RKO (cell line): ENCODE results near the gene FOLR3.
"Not testable (repeated sequence)": the region's sequence is repeated elsewhere in the genome, so short reads cannot be mapped to it uniquely, and the experiment has no call there.

Experiments
- DNase-seq: peaks from one replicate; pipeline ENCODE4 v3.0.0-alpha.2; 2016; ENCODE audit warnings: low spot score

The FOLR3 gene

DNA sequence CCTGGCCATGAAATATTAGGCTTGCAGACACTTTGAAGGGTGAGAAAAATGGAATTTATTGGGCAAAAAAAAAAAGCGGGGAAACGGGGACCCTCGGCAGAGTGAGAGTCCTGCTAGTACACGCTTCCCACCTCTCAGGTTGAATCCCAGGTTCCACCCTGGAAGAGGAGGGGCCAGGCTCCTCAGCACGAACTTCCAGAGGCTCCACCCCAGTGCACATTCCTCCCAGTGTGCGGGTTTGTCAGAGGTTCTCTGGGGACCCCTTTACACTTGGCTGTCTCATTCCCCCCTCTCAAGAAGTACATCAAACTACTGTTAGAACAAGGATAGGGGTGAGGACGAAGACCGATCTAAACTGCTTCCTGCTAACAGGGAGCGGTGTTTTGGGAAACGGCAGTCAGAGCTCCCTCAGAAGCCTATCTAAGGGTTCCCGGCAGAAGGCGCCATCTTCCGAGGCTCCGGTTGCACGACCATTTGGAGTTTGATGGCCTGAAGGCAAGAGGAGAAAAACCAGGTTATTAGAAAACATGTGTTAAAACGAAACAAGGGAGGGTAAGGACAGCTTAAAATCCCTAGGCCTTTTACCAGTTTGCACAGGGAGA is 27.5 kb downstream of the FOLR3 start:
- DNase-seq, result no peak

DNA sequence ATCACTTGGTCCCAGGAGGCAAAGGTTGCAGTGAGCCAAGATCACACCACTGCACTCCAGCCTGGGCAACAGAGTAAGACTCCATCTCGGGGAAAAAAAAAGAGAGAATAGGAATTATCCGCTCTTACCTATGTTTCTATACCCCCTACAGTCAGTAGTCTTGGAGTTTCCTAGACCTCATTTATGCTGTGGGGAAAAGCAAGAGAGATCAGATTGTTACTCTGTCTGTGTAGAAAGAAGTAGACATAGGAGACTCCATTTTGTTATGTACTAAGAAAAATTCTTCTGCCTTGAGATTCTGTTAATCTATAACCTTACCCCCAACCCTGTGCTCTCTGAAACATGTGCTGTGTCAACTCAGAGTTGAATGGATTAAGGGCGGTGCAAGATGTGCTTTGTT is 28.7 kb downstream of the FOLR3 start:
- not testable (repeated sequence) for DNase-seq

DNA sequence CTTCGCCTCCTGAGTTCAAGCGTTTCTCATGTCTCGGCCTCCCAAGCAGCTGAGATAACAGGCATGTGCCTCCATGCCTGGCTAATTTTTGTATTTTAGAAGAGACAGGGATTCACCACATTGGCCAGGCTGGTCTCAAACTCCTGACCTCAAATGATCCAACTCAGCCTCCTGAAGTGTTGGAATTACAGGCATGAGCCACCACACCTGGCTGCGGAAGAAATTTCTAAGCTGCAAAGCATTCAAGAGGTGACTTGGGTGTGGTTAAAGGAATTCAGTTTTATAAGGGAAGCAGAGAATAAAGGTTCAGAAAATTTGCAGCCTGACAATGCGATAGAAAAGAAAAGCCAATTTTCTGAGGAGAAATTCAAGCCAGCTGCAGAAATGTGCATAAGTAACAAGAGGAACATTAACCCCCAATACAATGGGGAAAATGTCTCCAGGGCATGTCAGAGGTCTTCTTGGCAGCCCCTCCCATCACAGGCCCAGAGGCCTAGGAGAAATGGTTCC is 33.6 kb downstream of the FOLR3 start:
- not testable (repeated sequence) for DNase-seq

DNA sequence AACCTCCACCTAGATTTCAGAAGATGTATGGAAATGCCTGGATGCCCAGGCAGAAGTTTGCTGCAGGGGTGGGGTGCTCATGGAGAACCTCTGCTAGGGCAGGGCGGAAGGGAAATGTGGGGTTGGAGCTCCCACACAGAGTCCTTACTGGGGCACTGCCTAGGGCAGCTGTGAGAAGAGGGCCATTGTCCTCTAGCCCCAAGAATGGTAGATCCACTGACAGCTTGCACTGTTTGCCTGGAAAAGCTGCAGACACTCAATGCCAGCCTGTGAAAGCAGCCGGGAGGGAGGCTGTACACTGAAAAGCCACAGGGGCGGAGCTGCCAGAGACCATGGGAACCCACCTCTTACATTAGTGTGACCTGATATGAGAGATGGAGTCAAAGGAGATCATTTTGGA is 34.2 kb downstream of the FOLR3 start:
- DNase-seq, result not testable (repeated sequence)

DNA sequence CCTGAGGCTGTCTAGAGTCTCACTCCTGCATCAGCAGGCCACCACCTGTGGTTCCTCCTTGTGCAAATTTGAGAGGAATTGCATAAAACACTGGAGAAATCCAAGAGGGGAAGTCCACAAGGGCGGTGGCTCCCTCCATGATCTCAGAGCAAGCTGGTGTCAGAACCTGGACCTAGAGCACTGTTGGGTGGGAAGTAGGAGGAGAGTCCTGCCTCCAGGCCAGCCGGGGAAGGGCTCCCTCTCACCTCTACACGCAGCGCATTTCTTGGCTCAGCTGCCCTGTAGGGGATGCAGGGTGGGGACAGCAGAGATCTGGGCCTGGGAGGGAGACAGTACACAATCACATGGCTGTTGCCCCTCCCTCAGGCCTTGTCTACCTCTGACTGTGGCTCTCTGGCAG is 36.5 kb downstream of the FOLR3 start:
- DNase-seq, result not testable (repeated sequence)

DNA sequence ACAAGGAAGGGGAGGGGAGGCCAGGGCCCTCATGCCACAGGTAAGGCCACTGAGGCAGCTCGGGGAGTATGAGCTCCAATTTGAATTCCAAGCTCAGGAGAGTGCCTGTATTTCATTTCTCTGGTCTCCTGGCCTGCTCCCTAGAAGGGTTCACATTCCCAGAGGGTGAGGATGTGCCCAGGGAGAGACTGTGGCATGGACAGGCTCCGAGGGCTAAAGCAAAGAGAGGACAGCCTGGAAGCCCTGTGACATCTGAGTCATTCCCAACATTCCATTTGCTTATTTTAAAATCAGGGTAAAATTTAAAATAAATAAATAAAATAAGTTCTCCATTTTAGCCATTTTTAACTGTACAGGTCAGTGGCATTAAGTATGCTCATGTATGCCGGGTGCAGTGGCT is 37.8 kb downstream of the FOLR3 start:
- no peak for DNase-seq

DNA sequence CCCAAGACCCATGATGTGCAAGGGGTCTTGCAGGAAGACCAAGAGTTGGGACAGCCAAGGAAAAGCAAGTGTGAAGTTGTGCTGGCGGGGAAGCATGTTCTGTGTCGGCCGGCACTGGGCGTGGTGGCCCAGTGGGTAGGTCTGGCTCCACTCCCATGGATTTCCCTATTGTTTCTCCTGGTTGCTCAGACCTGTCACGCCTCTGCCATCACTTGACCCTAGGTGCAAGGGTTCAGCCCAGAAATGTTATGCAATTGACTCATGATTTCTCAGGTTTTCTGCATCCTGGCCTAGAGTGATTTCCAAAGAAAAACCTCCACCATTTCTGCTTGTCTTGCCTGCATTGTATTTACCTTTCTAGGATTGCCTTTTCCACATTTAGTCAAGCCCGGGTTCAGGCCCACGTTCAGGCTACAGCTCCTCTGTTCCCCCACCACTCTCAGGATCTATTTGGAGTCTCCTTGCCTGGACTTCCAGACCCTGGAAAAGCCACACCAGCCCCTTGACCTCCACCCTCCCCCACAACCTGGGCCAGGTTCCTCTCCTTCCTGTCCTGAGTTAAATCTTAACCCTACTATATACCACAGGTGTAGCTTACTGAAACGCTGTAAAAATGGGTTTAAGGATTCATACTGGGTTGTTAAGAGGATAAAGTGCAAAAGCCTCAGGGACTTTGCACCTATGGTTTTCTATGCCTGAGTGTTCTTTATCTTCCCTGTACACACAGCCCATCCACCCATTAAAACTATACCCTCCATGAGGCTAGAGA is 39.0 kb downstream of the FOLR3 start:
- DNase-seq, result no peak

DNA sequence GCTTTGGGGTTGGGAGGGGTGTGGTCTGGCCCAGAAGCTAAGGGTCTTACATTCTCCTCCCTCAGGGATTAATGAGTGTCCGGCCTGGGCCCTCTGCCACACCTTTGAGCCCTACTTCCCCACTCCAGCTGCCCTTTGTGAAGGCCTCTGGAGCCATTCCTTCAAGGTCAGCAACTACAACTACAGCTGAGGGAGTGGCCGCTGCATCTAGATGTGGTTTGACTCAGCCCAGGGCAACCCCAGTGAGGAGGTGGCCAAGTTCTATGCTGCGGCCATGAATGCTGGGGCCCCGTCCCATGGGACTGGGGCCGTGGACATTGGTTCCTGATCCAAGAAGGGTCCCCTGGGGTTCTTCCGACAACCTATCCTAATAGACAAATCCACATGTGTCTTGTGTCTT is 42.1 kb downstream of the FOLR3 start:
- no peak for DNase-seq

DNA sequence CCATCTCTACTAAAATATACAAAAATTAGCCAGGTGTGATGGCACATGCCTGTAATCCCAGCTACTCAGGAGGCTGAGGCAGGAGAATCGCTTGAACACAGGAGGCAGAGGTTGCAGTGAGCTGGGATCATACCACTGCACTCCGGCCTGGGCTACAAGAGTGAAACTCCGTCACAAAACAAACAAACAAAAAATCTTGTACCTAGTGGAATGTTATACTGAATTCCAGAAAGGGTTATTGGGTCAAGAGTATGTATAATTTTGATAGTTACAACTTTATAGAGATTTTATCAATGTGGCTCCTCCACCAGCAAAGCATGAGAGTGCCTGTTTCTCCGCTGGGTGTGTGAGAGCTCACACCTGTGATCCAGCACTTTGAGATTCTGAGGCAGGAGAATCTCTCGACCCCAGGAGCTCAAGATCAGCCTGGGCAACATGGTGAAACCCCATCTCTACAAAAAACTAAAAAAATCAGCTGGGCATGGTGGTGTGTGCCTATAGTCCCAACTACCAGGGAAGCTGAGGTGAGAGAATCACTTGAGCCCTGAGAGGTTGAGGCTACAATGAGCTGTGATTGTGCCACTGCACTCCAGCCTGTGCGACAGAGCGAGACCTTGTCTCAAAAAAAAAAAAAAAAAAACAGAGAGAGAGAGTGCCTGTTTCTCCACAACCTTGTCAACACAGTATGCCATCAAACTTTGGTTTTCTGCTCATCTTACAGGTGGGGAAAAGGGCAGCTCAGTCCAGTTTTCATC is 43.7 kb downstream of the FOLR3 start:
- no peak for DNase-seq

DNA sequence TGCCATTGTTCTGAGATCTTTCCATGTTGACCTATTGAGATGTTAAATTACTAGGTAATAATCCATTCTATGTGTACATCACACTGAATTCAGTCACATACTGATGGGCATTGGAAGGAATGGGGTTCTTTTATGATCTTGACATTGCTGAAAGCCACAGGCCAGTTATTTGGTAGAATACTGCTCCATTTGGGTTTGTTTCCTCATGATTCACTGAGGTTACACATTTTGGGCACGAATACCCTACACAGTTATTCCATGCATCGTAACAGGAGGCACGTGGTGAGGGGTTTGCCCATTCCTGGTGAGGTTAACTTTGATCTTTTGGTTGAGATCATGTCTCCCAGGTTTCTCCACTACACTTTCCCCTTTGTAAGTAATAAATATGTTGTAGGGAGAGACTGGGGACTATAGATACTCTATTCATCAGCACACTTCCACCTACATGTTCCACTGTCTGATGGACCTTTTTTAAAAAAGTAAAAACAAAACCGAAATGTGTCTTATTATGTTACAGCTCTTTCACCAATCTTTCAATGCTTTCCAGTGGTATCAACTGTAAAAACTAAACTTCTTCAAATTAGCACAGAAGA is 44.4 kb downstream of the FOLR3 start:
- no peak for DNase-seq

DNA sequence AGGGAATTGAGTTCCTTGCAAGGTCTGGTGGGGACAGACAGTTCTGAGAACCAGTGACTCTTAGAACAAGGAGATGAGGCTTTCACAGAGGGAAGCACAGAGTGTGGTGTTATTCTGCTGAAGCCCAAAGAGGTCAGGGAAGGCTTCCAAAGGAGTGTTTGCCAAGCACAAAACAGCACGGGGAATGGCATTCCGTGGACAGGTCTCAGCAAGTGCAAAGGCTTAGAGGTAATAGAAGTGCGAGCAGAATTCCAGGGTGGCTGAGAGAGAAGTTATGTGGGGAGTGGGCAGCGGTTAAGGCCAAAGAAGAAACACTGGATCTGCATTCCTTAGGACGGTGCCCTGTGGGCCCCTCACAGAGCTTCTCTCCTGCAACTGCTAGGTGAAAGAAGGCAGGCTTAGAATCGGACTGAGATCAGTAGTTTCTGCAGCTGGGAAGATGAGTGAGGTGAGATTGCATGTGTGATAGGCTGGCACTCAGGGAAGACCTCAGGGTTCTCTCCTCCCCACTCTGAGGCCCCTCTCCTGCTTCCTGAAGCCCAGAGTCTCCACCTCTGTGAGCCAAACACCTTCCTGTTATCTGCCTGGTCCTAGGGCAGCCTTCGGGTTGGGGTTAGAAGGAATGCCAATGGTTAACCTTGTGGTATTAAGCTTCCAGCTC is 45.5 kb downstream of the FOLR3 start:
- DNase-seq, result not testable (repeated sequence)

DNA sequence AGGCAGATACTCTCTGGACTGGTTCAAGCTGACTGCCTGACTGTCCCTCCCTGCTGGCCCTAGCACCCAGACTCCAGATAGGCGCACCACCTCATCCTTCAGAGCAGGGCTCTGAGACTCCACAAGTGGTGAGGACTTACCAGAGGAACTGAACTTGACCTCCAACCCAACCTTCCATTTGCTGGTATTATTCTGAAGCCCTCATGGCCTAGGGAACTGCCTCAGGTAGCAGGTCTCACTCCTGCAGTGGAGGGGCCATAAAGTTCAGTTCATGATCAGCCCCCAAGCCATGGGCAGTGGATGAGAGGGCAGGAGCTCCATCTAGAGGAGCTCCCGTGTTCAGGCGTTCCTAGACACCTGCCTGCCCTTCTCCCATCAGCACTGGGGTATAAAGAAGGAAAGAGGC is 46.0 kb downstream of the FOLR3 start:
- DNase-seq, result not testable (repeated sequence)

DNA sequence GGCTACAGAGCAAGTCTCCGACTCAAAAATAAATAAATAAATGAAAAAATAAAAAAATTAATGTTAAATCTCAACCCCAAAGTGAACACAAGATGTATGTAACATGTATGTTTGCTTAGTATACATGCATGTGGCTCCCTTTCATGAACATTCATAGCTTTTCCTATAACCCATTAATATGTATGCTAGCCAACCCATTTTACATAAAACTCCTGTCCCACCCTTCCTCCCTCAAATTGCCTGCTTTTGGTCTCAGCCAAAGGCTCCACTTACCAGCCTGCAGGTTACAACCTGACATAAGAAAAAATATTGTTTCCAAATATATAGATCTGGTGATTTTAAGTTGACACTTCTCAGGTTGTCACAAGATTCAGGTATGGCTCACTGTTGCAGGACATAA is 52.7 kb downstream of the FOLR3 start:
- no peak for DNase-seq
